Measurements from ENCODE around the gene GREB1L. TPM values are rescaled to one million over a fixed set of nuclear protein-coding genes. Genes with fewer than 3 reads are reported as not detected.

GREB1L gene
- total and polyA plus RNA-seq, 2 donors (not counting 1 experiment from before 2014, with no cell fraction given) = 0.33 to 0.41 TPM

DNA sequence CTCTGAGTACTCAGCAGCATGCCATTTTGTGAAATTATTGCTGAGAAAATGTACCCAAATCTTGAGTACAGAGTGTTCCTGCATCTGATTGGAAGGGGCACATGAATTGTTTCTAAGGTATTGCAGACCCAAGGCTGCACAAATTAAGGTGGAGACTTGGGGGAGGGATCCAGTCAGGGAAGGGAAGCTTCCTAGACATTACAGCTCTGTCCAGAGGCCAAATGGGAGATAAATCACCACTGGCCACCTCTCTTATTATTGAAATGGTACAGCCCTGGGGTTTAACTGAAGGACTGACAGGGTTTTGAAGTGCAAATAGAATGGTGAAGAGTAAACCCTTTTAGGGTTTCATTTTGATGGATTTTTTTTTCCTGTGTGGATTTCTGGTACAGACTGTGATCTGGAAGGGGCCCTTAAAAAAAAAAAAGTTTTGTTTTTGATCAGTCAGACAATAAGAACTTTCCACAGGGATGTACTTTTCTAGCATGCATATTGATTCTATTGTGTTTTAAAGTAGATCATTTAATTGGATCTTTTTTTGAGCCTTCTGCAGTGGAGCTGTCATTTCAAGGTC, 119.4 kb downstream of the GREB1L start:
- peaks cover 3% of the 10 kb centered on the region for H3K27me3 ChIP-seq (ENCODE audit: control insufficient read depth, insufficient read depth, low read length)
- H3K9me3 ChIP-seq (ENCODE audit: control insufficient read depth, insufficient read depth, low read depth, low read length) = no peaks in the 10 kb centered on the region
- H3K36me3 ChIP-seq (ENCODE audit: control insufficient read depth, insufficient read depth, low read length) = no peaks in the 10 kb centered on the region
- TF ChIP-seq, protein P1, sequence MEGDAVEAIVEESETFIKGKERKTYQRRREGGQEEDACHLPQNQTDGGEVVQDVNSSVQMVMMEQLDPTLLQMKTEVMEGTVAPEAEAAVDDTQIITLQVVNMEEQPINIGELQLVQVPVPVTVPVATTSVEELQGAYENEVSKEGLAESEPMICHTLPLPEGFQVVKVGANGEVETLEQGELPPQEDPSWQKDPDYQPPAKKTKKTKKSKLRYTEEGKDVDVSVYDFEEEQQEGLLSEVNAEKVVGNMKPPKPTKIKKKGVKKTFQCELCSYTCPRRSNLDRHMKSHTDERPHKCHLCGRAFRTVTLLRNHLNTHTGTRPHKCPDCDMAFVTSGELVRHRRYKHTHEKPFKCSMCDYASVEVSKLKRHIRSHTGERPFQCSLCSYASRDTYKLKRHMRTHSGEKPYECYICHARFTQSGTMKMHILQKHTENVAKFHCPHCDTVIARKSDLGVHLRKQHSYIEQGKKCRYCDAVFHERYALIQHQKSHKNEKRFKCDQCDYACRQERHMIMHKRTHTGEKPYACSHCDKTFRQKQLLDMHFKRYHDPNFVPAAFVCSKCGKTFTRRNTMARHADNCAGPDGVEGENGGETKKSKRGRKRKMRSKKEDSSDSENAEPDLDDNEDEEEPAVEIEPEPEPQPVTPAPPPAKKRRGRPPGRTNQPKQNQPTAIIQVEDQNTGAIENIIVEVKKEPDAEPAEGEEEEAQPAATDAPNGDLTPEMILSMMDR (conservative IDR thresholded peaks at IDR 0.05 in 1 of 2, IDR thresholded peaks at IDR 0.05 in 1 of 2; ENCODE audit: low read depth in 1 of 2, low read length in 2 of 2) = no peak
- TF ChIP-seq EZH2 (IDR thresholded peaks at IDR 0.05; ENCODE audit: low read length, missing control alignments) = no peak
- no peaks in the 10 kb centered on the region for H4K20me1 ChIP-seq (ENCODE audit: control insufficient read depth, extremely low read depth, insufficient read depth, low read length)
- H3K4me1 ChIP-seq (ENCODE audit: control insufficient read depth, extremely low read depth, insufficient read depth, low read length) = no peaks in the 10 kb centered on the region
- H3K27ac ChIP-seq (ENCODE audit: insufficient read depth, low read length) = no peak overlapping the region
- no peak overlapping the region for H3K4me3 ChIP-seq (replicated peaks in 1 of 4; ENCODE audit: control extremely low read depth in 1 of 4, insufficient read depth in 1 of 4, low read depth in 3 of 4, low read length in 4 of 4)
- no peak overlapping the region for H3K4me2 ChIP-seq (ENCODE audit: extremely low read depth, insufficient read depth, low read length)
- H2AFZ ChIP-seq (ENCODE audit: low read length) = no peak overlapping the region
- H3K79me2 ChIP-seq (ENCODE audit: control insufficient read depth, insufficient read depth, low read length) = no peaks in the 10 kb centered on the region
- H3K9ac ChIP-seq (ENCODE audit: insufficient read depth, low read length) = no peak overlapping the region
- no peak for DNase-seq (ENCODE audit: low read depth in 2 of 2)

DNA sequence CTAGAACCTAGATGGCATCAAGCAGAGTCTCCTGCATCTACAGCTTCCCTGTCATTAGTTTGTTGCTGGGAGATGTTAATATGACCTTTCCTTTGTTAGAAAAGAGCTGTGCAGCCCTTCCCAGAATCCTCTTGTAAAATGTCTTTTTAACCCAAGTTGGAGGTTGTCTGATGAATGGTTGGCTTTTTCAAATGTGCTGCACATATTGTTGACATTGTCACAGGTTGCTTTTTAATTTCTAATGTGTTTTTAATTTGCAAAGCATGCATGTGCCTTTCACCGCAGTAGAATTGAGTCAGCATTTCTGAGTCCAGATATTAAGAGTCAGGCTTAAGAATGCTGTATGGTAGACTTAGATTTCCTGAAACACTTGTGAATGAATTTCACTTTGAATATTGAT, 120.8 kb downstream of the GREB1L start:
- H3K4me2 ChIP-seq (ENCODE audit: extremely low read depth, insufficient read depth, low read length) = no peak overlapping the region

DNA sequence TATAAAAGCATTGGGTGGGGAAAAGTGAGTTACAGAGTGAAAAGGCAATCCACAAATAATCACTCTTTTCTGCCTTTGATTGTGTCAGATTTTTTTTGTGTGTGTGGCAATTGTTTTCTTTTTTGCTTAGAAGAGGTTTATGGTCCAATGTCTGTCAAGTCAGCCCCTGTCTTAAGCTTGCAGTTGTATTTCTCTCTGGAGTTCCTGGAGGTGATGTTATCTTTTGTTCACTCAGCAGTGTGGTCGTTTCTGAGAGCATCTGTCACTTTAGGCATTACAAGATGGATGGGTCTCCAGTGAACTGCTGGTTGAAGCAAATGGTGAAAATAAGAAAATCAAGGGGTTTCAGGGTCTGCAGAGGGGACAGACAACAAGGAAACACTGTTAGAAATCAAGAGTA, 121.3 kb downstream of the GREB1L start:
- Histone ChIP-seq H3K4me1 (ENCODE audit: control insufficient read depth, extremely low read depth, insufficient read depth, low read length) (no peaks in the 10 kb centered on the region), H3K9me3 (ENCODE audit: control insufficient read depth, insufficient read depth, low read depth, low read length) (no peaks in the 10 kb centered on the region), H3K36me3 (ENCODE audit: control insufficient read depth, insufficient read depth, low read length) (no peaks in the 10 kb centered on the region), H3K27me3 (ENCODE audit: control insufficient read depth, insufficient read depth, low read length) (peaks cover 3% of the 10 kb centered on the region), H4K20me1 (ENCODE audit: control insufficient read depth, extremely low read depth, insufficient read depth, low read length) (no peaks in the 10 kb centered on the region), H3K4me2 (ENCODE audit: extremely low read depth, insufficient read depth, low read length) (no peak overlapping the region), H3K79me2 (ENCODE audit: control insufficient read depth, insufficient read depth, low read length) (no peaks in the 10 kb centered on the region), H2AFZ (ENCODE audit: low read length) (no peak overlapping the region), H3K4me3 (replicated peaks in 1 of 4; ENCODE audit: control extremely low read depth in 1 of 4, insufficient read depth in 1 of 4, low read depth in 3 of 4, low read length in 4 of 4) (no peak overlapping the region), H3K9ac (ENCODE audit: insufficient read depth, low read length) (no peak overlapping the region), H3K27ac (ENCODE audit: insufficient read depth, low read length) (no peak overlapping the region)
- no peak for DNase-seq (ENCODE audit: low read depth in 2 of 2)
- TF ChIP-seq EZH2 (IDR thresholded peaks at IDR 0.05; ENCODE audit: low read length, missing control alignments) = no peak
- TF ChIP-seq, protein P1 (conservative IDR thresholded peaks at IDR 0.05 in 1 of 2, IDR thresholded peaks at IDR 0.05 in 1 of 2; ENCODE audit: low read depth in 1 of 2, low read length in 2 of 2) = no peak

More for the DNA sequence above, 120.8 kb downstream of the GREB1L start:
- H3K9me3 ChIP-seq (ENCODE audit: control insufficient read depth, insufficient read depth, low read depth, low read length) = no peaks in the 10 kb centered on the region
- no peaks in the 10 kb centered on the region for H3K36me3 ChIP-seq (ENCODE audit: control insufficient read depth, insufficient read depth, low read length)
- no peaks in the 10 kb centered on the region for H3K79me2 ChIP-seq (ENCODE audit: control insufficient read depth, insufficient read depth, low read length)
- peak in 1 of 2 donors; percentile 25 for DNase-seq (ENCODE audit: low read depth in 2 of 2)
- H3K4me3 ChIP-seq (replicated peaks in 1 of 4; ENCODE audit: control extremely low read depth in 1 of 4, insufficient read depth in 1 of 4, low read depth in 3 of 4, low read length in 4 of 4) = no peak overlapping the region
- no peak overlapping the region for H2AFZ ChIP-seq (ENCODE audit: low read length)
- no peak overlapping the region for H3K9ac ChIP-seq (ENCODE audit: insufficient read depth, low read length)
- TF ChIP-seq EZH2 (IDR thresholded peaks at IDR 0.05; ENCODE audit: low read length, missing control alignments) = no peak
- TF ChIP-seq, protein P1 (conservative IDR thresholded peaks at IDR 0.05 in 1 of 2, IDR thresholded peaks at IDR 0.05 in 1 of 2; ENCODE audit: low read depth in 1 of 2, low read length in 2 of 2) = no peak
- H3K27ac ChIP-seq (ENCODE audit: insufficient read depth, low read length) = no peak overlapping the region
- no peaks in the 10 kb centered on the region for H4K20me1 ChIP-seq (ENCODE audit: control insufficient read depth, extremely low read depth, insufficient read depth, low read length)
- no peaks in the 10 kb centered on the region for H3K4me1 ChIP-seq (ENCODE audit: control insufficient read depth, extremely low read depth, insufficient read depth, low read length)
- H3K27me3 ChIP-seq (ENCODE audit: control insufficient read depth, insufficient read depth, low read length) = peaks cover 3% of the 10 kb centered on the region

All from fibroblast of lung (primary cell).